Activated CD8-positive, alpha-beta memory T cell treated with anti-CD3 and anti-CD28 coated beads for 4 hours (primary cell): ENCODE measurements around the gene SERBP1.
A peak's percentile ranks its signal among the peaks of the same experiment; 100 is the strongest.
"Not testable (repeated sequence)": the region's sequence is repeated elsewhere in the genome, so short reads cannot be mapped to it uniquely, and the experiment has no call there.

Experiments
- DNase-seq, 2 donors: peaks; one replicate each; pipeline ENCODE4 v3.0.0-alpha.2; 2020; ENCODE audit warnings: low read depth in 2 of 2

The SERBP1 gene

GRCh38 chr1:67440339-67440738 is 10.1 kb upstream of the SERBP1 start:
- DNase-seq = no peak

GRCh38 chr1:67439277-67440029 is 9.3 kb upstream of the SERBP1 start:
- DNase-seq = no peak

- DNase-seq = no peak
Measured at GRCh38 chr1:67437961-67438360, 7.8 kb upstream of the SERBP1 start.

GRCh38 chr1:67436511-67437055 is 6.4 kb upstream of the SERBP1 start:
- DNase-seq = no peak

GRCh38 chr1:67434491-67434890 is 4.3 kb upstream of the SERBP1 start:
- no peak for DNase-seq

- DNase-seq = no peak
Measured at GRCh38 chr1:67433837-67434236, 3.6 kb upstream of the SERBP1 start.

- DNase-seq = no peak
Measured at GRCh38 chr1:67432745-67433144, 2.5 kb upstream of the SERBP1 start.

- no peak for DNase-seq
Measured at GRCh38 chr1:67431869-67432578, 1.8 kb upstream of the SERBP1 start.

- DNase-seq = no peak
Measured at GRCh38 chr1:67431156-67431765, 1.1 kb upstream of the SERBP1 start.

GRCh38 chr1:67429528-67430357 is 459 bp downstream of the SERBP1 start:
- peak; percentile 7 to 14 for DNase-seq

- DNase-seq = peak; percentile 31 to 38
Measured at GRCh38 chr1:67429011-67429527, 1.1 kb downstream of the SERBP1 start.

- DNase-seq = no peak
Measured at GRCh38 chr1:67427947-67428346, 2.3 kb downstream of the SERBP1 start.

- no peak for DNase-seq
Measured at GRCh38 chr1:67427465-67427864, 2.7 kb downstream of the SERBP1 start.

- no peak for DNase-seq
Measured at GRCh38 chr1:67420835-67421492, 9.2 kb downstream of the SERBP1 start.

- no peak for DNase-seq
Measured at GRCh38 chr1:67418839-67419586, 11.2 kb downstream of the SERBP1 start.

- not testable (repeated sequence) for DNase-seq
Measured at GRCh38 chr1:67417733-67418132, 12.5 kb downstream of the SERBP1 start.

- DNase-seq = no peak
Measured at GRCh38 chr1:67415041-67415440, 15.2 kb downstream of the SERBP1 start.

- no peak for DNase-seq
Measured at GRCh38 chr1:67414574-67414973, 15.6 kb downstream of the SERBP1 start.

- DNase-seq = not testable (repeated sequence)
Measured at GRCh38 chr1:67413101-67413500, 17.1 kb downstream of the SERBP1 start.

- DNase-seq = no peak
Measured at GRCh38 chr1:67408148-67408547, 22.1 kb downstream of the SERBP1 start.
